Fibroblast of mammary gland (primary cell): ENCODE results near the gene COPS8.
A peak's percentile ranks its signal among the peaks of the same experiment; 100 is the strongest.

Experiments
- DNase-seq: peaks from one replicate; pipeline ENCODE4 v3.0.0-alpha.2; 2010; ENCODE audit warnings: low read depth
- H3K4me3 ChIP-seq: 2 replicates; pipeline ENCODE4 v1.5.1; 2011; ENCODE audit warnings: low read depth, mild to moderate bottlenecking, low read length, moderate library complexity; ENCODE audit not compliant: control insufficient read depth
- TF ChIP-seq, protein P1 (sequence below): conservative IDR thresholded peaks from 2 replicates; pipeline ENCODE4 v1.5.1; 2011; ENCODE audit warnings: low read depth, low read length, inconsistent platforms; ENCODE audit not compliant: control insufficient read depth, insufficient read depth

The COPS8 gene

DNA sequence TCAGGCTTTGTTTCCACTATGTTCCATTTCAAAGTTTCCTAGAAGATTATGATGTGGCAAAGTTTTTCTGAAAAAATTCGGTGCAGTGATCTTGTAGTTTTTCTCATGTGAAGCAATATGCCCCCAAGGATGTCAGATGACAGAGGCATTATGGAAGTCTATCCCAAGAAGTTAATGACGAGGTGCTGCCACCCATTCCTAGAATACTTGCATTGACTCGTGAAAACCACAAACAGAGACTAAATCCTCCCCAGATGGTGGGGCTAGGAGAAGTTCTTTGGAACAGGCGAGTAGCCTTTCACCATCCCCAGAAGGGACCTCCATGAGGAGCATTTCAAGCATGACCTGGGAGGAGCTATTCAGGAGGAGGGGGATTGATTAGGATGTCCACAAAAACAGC is 40.2 kb upstream of the COPS8 start:
- H3K4me3 ChIP-seq: no peak overlapping the region
- DNase-seq: peak; percentile 14
- TF ChIP-seq, protein P1, sequence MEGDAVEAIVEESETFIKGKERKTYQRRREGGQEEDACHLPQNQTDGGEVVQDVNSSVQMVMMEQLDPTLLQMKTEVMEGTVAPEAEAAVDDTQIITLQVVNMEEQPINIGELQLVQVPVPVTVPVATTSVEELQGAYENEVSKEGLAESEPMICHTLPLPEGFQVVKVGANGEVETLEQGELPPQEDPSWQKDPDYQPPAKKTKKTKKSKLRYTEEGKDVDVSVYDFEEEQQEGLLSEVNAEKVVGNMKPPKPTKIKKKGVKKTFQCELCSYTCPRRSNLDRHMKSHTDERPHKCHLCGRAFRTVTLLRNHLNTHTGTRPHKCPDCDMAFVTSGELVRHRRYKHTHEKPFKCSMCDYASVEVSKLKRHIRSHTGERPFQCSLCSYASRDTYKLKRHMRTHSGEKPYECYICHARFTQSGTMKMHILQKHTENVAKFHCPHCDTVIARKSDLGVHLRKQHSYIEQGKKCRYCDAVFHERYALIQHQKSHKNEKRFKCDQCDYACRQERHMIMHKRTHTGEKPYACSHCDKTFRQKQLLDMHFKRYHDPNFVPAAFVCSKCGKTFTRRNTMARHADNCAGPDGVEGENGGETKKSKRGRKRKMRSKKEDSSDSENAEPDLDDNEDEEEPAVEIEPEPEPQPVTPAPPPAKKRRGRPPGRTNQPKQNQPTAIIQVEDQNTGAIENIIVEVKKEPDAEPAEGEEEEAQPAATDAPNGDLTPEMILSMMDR: no peak

DNA sequence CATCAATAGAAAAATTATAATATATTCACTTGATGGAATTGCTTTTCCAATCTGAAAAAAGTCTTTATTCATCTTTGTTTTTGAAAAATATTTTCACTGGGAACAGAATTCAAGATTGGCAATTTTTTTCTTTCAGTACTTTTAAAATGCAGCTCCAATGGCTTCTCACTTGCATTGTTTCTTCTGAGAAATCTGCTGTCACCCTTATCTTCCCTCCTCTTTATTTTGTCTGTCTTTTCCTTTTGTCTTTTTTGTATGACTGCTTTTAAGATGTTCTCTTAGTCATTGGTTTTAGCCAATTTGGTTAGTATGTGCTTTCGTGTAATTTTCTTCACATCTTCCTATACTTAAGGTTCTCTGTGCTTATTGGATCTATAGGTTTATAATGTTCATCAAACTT is 37.1 kb upstream of the COPS8 start:
- H3K4me3 ChIP-seq: no peak overlapping the region
- TF ChIP-seq, protein P1: no peak
- no peak for DNase-seq

DNA sequence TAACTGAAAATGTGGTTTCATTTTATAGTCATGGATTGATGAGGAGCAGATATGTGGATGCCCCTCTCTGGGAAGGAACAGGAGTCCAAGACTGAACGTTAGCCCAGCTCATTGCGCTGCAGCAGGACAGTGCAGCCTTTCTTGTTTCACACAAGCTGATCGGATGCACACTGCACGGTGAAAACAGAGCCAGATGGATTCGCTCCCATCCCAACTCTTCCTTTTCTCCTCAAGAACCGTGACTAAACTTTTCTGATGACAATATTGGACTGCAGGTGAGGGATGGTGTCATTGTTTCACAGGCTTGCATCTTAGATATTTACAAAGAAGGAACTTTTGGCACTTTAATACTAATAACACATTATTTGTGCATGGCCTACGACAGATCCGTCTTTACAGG is 33.8 kb upstream of the COPS8 start:
- H3K4me3 ChIP-seq: no peak overlapping the region
- no peak for DNase-seq
- TF ChIP-seq, protein P1: no peak

DNA sequence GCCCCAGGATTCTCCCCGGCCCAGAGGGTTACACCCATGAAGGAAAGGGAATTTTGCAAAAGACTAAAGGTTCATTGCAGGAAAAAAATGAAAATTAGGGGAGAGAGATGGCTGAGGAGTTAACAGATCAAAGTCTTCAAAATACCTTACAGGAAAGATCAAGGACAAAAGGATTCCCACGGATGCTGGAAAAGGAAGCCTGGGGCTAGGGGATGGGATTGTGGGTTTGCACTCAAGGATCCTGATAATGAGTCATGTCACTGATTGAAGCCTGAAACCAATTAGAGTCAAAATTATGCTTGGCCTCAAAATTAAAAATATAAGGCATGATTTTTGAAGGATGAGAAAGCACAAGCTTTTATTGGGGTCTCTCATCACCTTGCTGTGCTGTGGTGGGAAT is 32.6 kb upstream of the COPS8 start:
- H3K4me3 ChIP-seq: no peak overlapping the region
- DNase-seq: no peak

GRCh38 chr2:237055386-237056100 is 30.1 kb upstream of the COPS8 start:
- no peak for DNase-seq
- TF ChIP-seq, protein P1: no peak
- H3K4me3 ChIP-seq: no peak overlapping the region

More for the DNA sequence above, 32.6 kb upstream of the COPS8 start:
- TF ChIP-seq, protein P1: no peak

GRCh38 chr2:237056287-237056875 is 29.3 kb upstream of the COPS8 start:
- H3K4me3 ChIP-seq: no peak overlapping the region
- no peak for DNase-seq
- TF ChIP-seq, protein P1: no peak
